Kasumi-1 (cell line): Measurements from ENCODE around the gene CRAMP1.
"Not testable (repeated sequence)": the region's sequence is repeated elsewhere in the genome, so short reads cannot be mapped to it uniquely, and the experiment has no call there.

Experiments
- DNase-seq, 2 experiments: peaks; one replicate each; lab custom pipeline; 2025; lab: John Stamatoyannopoulos, UW

Gene CRAMP1

GRCh38 chr16:1612320-1613111 lies at the start of gene CRAMP1:
Gene CRAMP1, plus strand, starts transcription at chr16:1612360. Its CDS starts 2,280 bp downstream, at chr16:1614640.
- DNase-seq = peak in 1 of 2 experiments; percentile 15

- no peak for DNase-seq
Observed at GRCh38 chr16:1563786-1564185, 48.4 kb upstream of the CRAMP1 start.

GRCh38 chr16:1564325-1564724 lies 47.8 kb upstream of the CRAMP1 start:
- DNase-seq = no peak

GRCh38 chr16:1565083-1565805 lies 46.9 kb upstream of the CRAMP1 start:
- no peak for DNase-seq

GRCh38 chr16:1567988-1568387 lies 44.2 kb upstream of the CRAMP1 start:
- DNase-seq = no peak

- no peak for DNase-seq
Observed at GRCh38 chr16:1571012-1571671, 41.0 kb upstream of the CRAMP1 start.

- no peak for DNase-seq
Observed at GRCh38 chr16:1572673-1573072, 39.5 kb upstream of the CRAMP1 start.

- DNase-seq = no peak
Observed at GRCh38 chr16:1573301-1573700, 38.9 kb upstream of the CRAMP1 start.

- DNase-seq = no peak
Observed at GRCh38 chr16:1575578-1575977, 36.6 kb upstream of the CRAMP1 start.

- no peak for DNase-seq
Observed at GRCh38 chr16:1579214-1579613, 32.9 kb upstream of the CRAMP1 start.

GRCh38 chr16:1580256-1580655 lies 31.9 kb upstream of the CRAMP1 start:
- no peak for DNase-seq

- no peak for DNase-seq
Observed at GRCh38 chr16:1580956-1581355, 31.2 kb upstream of the CRAMP1 start.

GRCh38 chr16:1581804-1582203 lies 30.4 kb upstream of the CRAMP1 start:
- no peak for DNase-seq

- DNase-seq = no peak
Observed at GRCh38 chr16:1583180-1583579, 29.0 kb upstream of the CRAMP1 start.

GRCh38 chr16:1584926-1585484 lies 27.2 kb upstream of the CRAMP1 start:
- DNase-seq = no peak

GRCh38 chr16:1590366-1590765 lies 21.8 kb upstream of the CRAMP1 start:
- DNase-seq = no peak

GRCh38 chr16:1590930-1591705 lies 21.0 kb upstream of the CRAMP1 start:
- no peak for DNase-seq

- DNase-seq = no peak
Observed at GRCh38 chr16:1592446-1592845, 19.7 kb upstream of the CRAMP1 start.

GRCh38 chr16:1595511-1595910 lies 16.6 kb upstream of the CRAMP1 start:
- DNase-seq = not testable (repeated sequence)

GRCh38 chr16:1596516-1596915 lies 15.6 kb upstream of the CRAMP1 start:
- no peak for DNase-seq

- DNase-seq = no peak
Observed at GRCh38 chr16:1597154-1597553, 15.0 kb upstream of the CRAMP1 start.

GRCh38 chr16:1601031-1601430 lies 11.1 kb upstream of the CRAMP1 start:
- DNase-seq = no peak
